GM21576 (cell line): ENCODE measurements around the gene P2RY14.
"Not testable (repeated sequence)": the region's sequence is repeated elsewhere in the genome, so short reads cannot be mapped to it uniquely, and the experiment has no call there.

Experiments used
- ATAC-seq: cut with Tn5 transposase; IDR thresholded peaks from one replicate; pipeline ENCODE4 v1.9.1; 2021; ENCODE audit warnings: mild to moderate bottlenecking, moderate library complexity; ENCODE audit not compliant: unreplicated experiment

P2RY14 gene

GRCh38 chr3:151265166-151265565, 13.2 kb downstream of the P2RY14 start:
- no peak for ATAC-seq

- no peak for ATAC-seq
Measured at GRCh38 chr3:151264605-151265004, 13.7 kb downstream of the P2RY14 start.

GRCh38 chr3:151262871-151263525, 15.3 kb downstream of the P2RY14 start:
- no peak for ATAC-seq

- no peak for ATAC-seq
Measured at GRCh38 chr3:151259664-151260063, 18.7 kb downstream of the P2RY14 start.

GRCh38 chr3:151256749-151257148, 21.6 kb downstream of the P2RY14 start:
- no peak for ATAC-seq

GRCh38 chr3:151248772-151249337, 29.5 kb downstream of the P2RY14 start:
- no peak for ATAC-seq

- not testable (repeated sequence) for ATAC-seq
Measured at GRCh38 chr3:151242006-151242405, 36.3 kb downstream of the P2RY14 start.

GRCh38 chr3:151236736-151237135, 41.6 kb downstream of the P2RY14 start:
- no peak for ATAC-seq

GRCh38 chr3:151236316-151236715, 42.0 kb downstream of the P2RY14 start:
- ATAC-seq: no peak

GRCh38 chr3:151234825-151235224, 43.5 kb downstream of the P2RY14 start:
- no peak for ATAC-seq

GRCh38 chr3:151232991-151233390, 45.4 kb downstream of the P2RY14 start:
- ATAC-seq: no peak

GRCh38 chr3:151232403-151232802, 45.9 kb downstream of the P2RY14 start:
- ATAC-seq: not testable (repeated sequence)

- ATAC-seq: no peak
Measured at GRCh38 chr3:151230646-151231045, 47.7 kb downstream of the P2RY14 start.

- ATAC-seq: no peak
Measured at GRCh38 chr3:151228666-151229040, 49.7 kb downstream of the P2RY14 start.

GRCh38 chr3:151227807-151228665, 50.3 kb downstream of the P2RY14 start:
- ATAC-seq: peak; percentile 86

- no peak for ATAC-seq
Measured at GRCh38 chr3:151227266-151227806, 51.0 kb downstream of the P2RY14 start.

GRCh38 chr3:151226825-151227224, 51.5 kb downstream of the P2RY14 start:
- ATAC-seq: no peak

GRCh38 chr3:151226088-151226563, 52.2 kb downstream of the P2RY14 start:
- no peak for ATAC-seq

- no peak for ATAC-seq
Measured at GRCh38 chr3:151225040-151225975, 53.0 kb downstream of the P2RY14 start.

GRCh38 chr3:151224268-151224866, 54.0 kb downstream of the P2RY14 start:
- no peak for ATAC-seq
